GM18498 (cell line): ENCODE measurements around the gene MACF1.
A peak's percentile ranks its signal among the peaks of the same experiment; 100 is the strongest.
"Not testable (repeated sequence)": the region's sequence is repeated elsewhere in the genome, so short reads cannot be mapped to it uniquely, and the experiment has no call there.

Experiments
- ATAC-seq: cut with Tn5 transposase; IDR thresholded peaks from one replicate; pipeline ENCODE4 v1.9.1; 2021; ENCODE audit warnings: mild to moderate bottlenecking, moderate library complexity; ENCODE audit not compliant: unreplicated experiment

Gene MACF1

DNA sequence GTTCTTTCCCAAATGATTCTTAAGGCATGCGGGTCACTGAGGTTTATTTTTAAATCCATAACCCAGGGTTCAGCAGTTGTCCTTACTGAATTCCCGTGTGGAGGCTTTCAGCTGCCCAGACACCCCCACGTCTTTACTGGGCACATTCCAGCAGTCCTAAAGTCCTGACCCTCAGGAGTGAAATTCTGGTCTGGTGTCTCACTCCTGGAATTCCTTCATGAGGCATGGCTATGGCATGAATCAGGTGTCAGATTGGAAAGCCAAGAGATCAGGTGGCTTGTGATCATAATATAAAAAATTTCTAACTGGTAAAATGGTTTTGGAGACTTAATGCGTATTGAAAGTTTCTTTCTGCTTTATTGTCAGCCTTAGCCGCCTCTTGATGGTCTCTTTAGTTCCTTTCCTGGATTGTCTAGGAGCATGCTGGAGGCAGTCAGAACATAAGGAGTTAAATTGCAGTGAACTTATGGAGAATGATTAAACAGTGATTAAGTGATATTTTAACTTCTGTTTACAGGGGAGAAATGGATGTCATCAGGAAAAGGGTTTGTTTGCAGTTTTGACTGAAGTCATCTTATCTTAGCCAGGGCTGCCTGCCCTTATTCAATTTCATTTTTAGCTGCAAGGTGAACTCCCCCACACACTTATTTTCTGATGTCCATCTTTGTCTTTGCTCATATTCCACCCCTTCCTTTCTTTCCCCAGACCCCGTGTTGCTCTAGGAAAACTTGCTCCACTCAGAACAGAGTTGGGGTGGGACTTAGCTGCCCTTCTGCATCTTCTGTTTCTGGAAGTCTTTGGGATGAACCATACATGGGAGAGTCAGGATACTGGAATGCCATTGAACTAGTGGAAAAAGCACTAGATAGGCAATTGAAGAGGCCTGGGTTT, 25.7 kb upstream of the MACF1 start:
- no peak for ATAC-seq

DNA sequence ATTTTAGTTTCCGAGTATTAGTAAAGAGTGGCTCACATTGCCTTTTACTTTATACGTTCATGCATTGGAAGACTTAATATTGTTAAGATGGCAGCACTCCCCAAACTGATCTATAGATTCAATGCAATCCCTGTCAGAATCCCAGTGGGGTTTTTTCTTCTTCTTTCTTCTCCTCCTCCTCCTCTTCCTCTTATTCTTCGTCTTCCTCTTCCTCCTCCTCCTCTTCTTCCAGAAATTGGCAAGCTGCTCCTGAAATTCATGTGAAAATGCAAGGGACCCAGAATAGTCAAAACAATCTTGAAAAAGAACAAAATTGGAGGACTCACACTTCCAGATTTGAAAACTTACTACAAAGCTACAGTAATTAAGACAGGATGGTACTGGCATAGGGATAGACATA, 23.2 kb upstream of the MACF1 start:
- ATAC-seq, result no peak

DNA sequence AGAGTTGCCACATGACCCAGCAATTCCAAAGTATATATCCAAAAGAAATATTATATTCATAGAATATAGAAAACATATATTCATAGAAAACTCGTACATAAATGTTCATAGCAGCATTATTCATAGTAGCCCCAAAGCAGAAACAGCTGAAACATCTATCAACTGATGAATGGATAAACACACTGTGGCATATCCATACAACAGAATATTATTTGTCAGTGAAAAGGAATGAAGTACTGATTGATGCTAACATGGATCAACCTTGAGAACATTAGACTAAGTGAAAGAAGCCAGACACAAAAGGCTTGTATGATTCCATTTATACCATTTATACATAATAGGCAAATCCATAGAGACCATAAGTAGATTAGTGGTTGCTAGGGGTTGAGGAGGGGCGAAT, 21.7 kb upstream of the MACF1 start:
- no peak for ATAC-seq

- ATAC-seq, result peak; percentile 76
Observed at GRCh38 chr1:39183503-39184353, 20.8 kb upstream of the MACF1 start.

DNA sequence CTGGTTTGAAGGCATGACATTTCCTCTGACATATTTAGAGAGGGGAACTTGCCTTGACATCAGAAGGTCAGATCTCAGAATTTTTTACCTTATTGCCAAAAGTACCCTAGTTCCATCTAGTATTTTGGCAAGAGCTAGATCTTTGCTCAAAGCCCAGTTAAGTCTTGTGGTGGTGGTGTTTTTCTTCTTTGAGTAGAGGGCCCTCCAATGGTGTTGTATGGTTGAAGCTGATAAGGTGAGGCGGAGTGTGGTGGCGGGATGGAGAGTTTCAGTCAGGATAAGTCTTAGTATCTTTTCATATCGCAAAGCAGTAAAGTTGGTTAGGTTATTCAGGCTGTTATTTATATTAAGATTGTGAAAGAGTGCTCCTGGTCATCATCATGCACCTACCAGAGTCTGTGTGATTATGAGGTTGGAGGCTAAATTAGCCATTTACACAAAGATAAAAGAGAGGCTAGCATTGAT, 20.1 kb upstream of the MACF1 start:
- no peak for ATAC-seq

- ATAC-seq, result no peak
Observed at GRCh38 chr1:39187275-39188046, 17.0 kb upstream of the MACF1 start.

DNA sequence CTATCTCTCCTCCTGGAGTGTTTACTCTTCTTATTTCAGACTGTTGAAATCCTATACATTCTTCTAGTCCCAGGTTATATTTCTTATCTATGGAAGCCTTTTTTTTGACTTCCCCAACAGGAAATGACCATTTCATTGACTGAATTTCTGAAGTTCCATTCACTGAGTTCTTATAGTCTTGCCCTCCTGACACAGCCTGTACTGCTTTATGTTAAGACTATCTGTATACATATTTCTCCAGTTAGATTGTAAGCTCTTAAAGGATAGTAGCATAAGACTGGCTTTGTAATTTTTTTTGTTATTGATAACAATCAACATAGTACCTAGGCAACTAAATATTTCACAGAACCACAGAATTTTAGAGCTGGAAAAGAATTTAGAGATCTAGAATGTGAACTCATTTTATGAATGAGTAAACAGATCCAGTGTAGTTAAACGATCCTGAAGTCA, 14.9 kb upstream of the MACF1 start:
- ATAC-seq, result no peak

DNA sequence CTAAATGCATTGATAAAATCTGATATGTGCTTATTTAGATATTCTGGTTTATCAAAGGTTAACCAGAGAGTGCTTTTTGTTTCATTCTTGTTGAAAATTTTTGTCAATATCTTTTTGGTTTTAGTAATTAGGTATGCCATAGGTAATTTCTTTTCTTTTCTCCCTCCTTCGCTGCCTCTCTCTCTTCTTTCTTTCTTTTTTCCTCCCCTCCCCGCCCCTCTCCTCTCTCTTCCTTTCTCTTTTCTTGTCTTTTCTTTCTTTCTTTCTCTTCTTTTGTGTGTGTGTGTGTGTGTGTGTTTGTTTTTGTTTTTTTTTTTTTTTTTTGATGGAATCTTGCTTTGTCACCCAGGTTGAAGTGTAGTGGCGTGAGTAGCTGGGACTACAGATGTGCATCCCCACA, 14.4 kb upstream of the MACF1 start:
- ATAC-seq, result no peak

GRCh38 chr1:39194398-39195051, 10.0 kb upstream of the MACF1 start:
- no peak for ATAC-seq

- no peak for ATAC-seq
Observed at GRCh38 chr1:39195166-39196111, 9.1 kb upstream of the MACF1 start.

- ATAC-seq, result peak; percentile 48
Observed at GRCh38 chr1:39196244-39197215, 8.0 kb upstream of the MACF1 start.

DNA sequence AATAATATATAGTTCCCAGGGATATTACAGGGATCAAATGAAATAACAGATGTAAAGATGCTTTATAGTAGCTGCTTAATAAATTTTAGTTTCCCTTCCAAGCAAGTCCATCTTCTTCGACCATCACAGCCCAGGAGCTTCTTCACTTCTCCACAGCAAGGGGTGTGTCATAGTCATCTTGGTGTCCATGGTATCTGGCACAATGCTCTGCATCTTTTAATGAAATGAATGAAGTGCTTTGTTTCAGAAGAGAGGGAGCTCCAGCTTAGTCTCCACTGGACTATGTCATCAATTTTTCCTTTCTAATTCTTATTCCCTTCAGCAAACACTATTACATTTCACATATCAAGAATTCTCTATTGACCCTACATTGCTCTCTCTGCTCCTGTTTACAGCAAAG, 4.9 kb upstream of the MACF1 start:
- ATAC-seq, result no peak

- ATAC-seq, result peak; percentile 53
Observed at GRCh38 chr1:39205102-39205780, 746 bp downstream of the MACF1 start.

DNA sequence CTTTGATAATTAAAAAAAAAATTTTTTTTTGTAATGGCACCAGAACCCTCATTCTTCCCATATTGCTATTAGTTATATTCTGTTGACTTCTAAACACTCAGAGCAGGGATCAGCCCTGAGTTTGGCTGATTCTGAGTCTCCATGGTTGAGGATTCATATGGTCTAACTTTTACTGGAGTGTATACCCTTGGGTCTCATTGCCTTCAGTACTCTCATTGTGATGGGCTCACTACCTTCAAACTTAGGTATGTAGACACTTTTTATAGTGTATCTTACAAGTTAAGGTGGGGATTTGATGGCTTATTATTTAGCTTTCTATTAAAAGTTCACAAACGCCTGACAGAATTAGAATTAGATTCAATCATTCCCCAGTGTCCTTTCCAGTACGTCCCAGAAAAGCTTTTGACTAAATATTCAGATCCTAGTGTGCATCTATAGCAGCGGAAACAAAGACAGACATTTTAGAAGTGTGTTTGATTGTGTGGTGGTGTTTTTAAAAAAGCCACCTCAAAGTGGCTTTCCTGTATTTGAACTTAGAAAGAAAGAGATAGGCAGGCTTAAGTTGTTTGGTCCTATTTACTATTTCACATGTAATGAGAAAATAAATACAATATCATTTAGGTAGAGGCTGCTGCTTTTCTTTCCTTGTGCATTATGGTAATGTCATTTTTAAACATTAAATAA, 1.4 kb downstream of the MACF1 start:
- no peak for ATAC-seq

DNA sequence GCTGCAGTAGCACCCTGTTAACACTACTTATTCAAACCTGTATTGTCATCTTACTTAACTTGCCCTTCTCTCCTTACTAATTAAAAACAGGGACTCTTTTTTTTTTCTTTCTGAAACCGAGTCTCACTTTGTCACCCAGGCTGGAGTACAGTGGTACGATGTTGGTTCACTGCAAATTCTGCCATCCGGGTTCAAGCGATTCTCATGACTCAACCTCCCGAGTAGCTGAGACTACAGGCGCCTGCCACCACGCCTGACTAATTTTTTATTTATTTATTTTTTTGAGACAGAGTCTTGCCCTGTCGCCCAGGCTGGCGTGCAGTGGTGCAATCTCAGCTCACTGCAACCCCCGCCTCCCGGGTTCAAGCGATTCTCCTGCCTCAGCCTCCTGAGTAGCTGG, 3.9 kb downstream of the MACF1 start:
- ATAC-seq, result not testable (repeated sequence)

GRCh38 chr1:39210649-39211048, 6.2 kb downstream of the MACF1 start:
- ATAC-seq, result no peak

DNA sequence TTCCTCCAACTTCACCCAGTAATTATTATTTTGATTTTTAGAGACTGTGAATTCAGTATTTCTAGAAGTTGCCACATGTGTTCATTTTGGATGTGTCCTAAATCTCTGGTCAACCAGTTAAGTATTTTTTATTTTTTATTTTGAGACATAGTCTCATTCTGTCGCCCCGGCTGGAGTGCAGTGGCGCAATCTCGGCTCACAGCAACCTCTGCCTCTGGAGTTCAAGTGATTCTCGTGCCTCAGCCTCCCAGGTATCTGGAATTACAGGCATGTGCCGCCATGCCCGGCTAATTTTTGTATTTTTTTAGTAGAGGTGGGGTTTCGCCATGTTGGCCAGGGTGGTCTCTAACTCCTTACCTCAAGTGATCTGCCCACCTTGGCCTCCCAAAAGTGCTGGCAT, 8.0 kb downstream of the MACF1 start:
- no peak for ATAC-seq
